ENCODE data around the gene RPTOR. TPM values are rescaled to one million over a fixed set of nuclear protein-coding genes. Genes with fewer than 3 reads are reported as not detected.

Gene RPTOR
- total and polyA plus RNA-seq, 2 experiments from 2014 or later: 6.6 to 16.1 TPM

DNA sequence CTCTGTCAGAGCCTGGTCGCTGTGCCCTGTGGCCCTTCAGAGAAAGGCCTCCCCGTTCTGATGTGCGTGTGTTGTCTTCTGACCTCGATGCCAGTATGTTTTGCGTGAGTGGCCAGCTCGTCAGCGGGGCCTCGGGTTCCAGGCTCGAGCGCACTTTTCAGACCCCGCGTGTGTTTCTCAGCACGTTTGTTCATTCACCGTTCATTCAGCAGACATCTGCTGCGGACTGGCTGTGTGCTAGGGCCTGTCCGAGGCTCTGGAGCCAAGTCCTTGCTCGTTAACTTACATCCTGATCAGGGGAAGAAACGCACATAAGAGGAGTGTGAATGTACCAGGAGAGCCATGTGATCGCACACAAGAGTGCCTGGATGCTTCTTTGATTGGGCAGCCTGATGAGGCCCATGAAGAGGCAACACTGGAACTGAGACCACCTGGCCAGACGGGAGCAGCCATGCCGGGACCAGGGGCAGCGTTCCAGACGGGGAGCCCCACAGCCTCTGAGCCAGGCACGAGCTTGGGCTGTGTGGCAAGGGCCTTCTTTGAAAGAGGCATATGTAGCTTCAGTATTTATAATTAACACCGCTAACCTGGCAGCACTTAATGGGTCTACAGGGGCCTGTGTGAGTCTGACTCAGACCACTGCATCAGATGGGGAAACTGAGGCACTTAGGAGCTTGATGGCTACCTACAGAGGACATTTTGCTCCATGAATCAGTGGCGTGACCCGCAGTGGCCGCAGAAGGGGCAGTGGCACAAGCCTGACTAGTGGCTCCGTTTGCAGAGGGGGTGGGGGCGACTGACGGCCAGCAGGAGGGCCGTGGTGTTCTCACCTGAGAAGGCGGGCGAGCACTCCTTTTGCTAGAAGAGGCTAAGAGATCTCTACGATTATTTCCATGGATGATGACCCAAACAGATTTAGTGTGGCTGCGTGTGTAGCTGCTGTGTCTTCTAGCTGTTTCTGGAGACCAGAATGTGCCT is 259.1 kb downstream of the RPTOR start:
- H3K4me3 ChIP-seq: no peak overlapping the region

DNA sequence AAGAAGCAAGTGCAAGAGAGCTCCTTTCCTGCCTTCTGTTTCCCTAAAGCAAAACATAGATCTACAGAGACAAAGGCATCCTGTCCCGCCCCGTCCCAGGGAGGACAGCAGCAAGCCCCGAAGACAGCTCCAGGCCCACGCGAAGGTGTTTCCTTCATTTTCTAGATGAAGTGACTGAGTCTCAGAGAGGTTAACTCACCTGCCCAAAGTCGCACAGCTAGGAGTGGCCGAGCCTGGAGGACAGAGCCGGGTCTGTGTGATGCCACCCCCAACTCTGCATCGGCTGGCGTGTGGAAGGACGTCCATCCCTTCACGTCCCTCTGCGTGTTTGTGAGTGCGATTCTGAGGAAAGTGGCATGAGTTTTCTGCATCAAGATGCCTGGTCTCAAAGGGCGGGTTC is 259.8 kb downstream of the RPTOR start:
- H3K27ac ChIP-seq: no peak overlapping the region
- no peaks in the 10 kb centered on the region for H3K79me2 ChIP-seq (ENCODE audit: insufficient read depth)
- H3K36me3 ChIP-seq (ENCODE audit: low read depth): peaks cover 10% of the 10 kb centered on the region; the same call in 1 of the 2 replicates
- WGBS, 2 experiments (ENCODE audit: low coverage in 1 of 2, low lambda C conversion rate in 2 of 2, missing lambda C conversion rate in 2 of 2): 90 to 93% methylated on average over 15 of the region's 15 CpGs
- no peaks in the 10 kb centered on the region for H3K9me2 ChIP-seq (ENCODE audit: insufficient read depth)
- H4K20me1 ChIP-seq (ENCODE audit: insufficient read depth): no peaks in the 10 kb centered on the region
- H3F3A ChIP-seq (ENCODE audit: insufficient read depth): no peaks in the 10 kb centered on the region
- no peak for TF ChIP-seq EZH2 (IDR thresholded peaks at IDR 0.05; ENCODE audit: insufficient read depth, poor library complexity, severe bottlenecking)
- no peak for TF ChIP-seq EZH2phosphoT487 (IDR thresholded peaks at IDR 0.05; ENCODE audit: insufficient read depth, low read depth)
- H3K4me2 ChIP-seq (ENCODE audit: unreplicated experiment): no peak overlapping the region
- DNase-seq: no peak
- no peak overlapping the region for H2AFZ ChIP-seq
- H3K27me3 ChIP-seq (replicated peaks; ENCODE audit: insufficient read depth): no peaks in the 10 kb centered on the region
- H3K9ac ChIP-seq: no peak overlapping the region
- no peak overlapping the region for H3K4me3 ChIP-seq
- H3K9me3 ChIP-seq (ENCODE audit: low read depth): no peaks in the 10 kb centered on the region
- in situ Hi-C loops (cut with MboI): no loop called here
- no peaks in the 10 kb centered on the region for H3K4me1 ChIP-seq (ENCODE audit: insufficient read depth)

More for the DNA sequence above, 259.1 kb downstream of the RPTOR start:
- no peak for DNase-seq
- Histone ChIP-seq H3K4me1 (ENCODE audit: insufficient read depth) (no peaks in the 10 kb centered on the region), H3K27ac (no peak overlapping the region), H3K4me2 (ENCODE audit: unreplicated experiment) (no peak overlapping the region), H3K36me3 (ENCODE audit: low read depth) (peaks cover 10% of the 10 kb centered on the region; the same call in 1 of the 2 replicates), H3K27me3 (replicated peaks; ENCODE audit: insufficient read depth) (no peaks in the 10 kb centered on the region), H2AFZ (no peak overlapping the region), H3K9me3 (ENCODE audit: low read depth) (no peaks in the 10 kb centered on the region), H3K79me2 (ENCODE audit: insufficient read depth) (no peaks in the 10 kb centered on the region), H3K9me2 (ENCODE audit: insufficient read depth) (no peaks in the 10 kb centered on the region), H4K20me1 (ENCODE audit: insufficient read depth) (no peaks in the 10 kb centered on the region), H3F3A (ENCODE audit: insufficient read depth) (no peaks in the 10 kb centered on the region), H3K9ac (no peak overlapping the region)
- in situ Hi-C loops (cut with MboI): no loop called here
- 96 to 97% methylated on average over 35 to 36 of the region's 36 CpGs for WGBS, 2 experiments (ENCODE audit: low coverage in 1 of 2, low lambda C conversion rate in 2 of 2, missing lambda C conversion rate in 2 of 2)
- TF ChIP-seq EZH2phosphoT487 (IDR thresholded peaks at IDR 0.05; ENCODE audit: insufficient read depth, low read depth) (no peak), EZH2 (IDR thresholded peaks at IDR 0.05; ENCODE audit: insufficient read depth, poor library complexity, severe bottlenecking) (no peak)

DNA sequence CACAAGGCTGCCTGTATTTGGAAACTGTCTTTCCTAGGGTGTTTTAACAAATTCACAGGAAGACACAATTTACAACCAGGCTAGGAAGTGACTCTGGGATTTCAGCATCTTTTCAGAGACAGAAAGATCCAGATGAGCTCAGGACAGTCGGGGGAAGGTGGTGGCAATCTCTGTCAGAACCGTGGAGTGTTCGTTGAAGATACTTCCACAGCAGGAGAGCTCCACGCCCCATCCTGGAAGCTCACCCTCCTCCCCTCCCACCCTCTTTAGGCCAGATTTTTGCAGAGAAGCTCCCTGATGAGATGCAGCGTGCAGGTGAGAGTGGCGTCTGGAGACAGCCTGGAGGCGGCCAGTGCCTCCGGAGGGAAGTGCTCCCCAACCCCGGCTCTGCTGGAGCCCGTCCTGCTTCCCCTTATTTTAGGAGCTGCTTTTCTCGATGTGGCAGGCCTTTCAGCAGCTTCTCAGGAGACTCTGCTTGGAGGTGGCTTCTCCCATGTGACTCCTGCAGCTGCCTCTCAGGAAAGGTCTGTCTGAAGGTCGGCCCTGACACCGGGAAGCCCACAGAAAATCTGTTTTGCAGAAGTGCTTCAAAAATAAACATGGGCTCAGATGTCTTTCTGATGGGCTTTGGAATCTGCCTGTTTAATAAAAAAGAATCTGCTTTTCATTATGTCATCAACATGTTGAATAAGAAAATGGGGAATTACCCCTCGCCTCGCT is 260.6 kb downstream of the RPTOR start:
- Histone ChIP-seq H3K9ac (no peak overlapping the region), H3K79me2 (ENCODE audit: insufficient read depth) (no peaks in the 10 kb centered on the region), H4K20me1 (ENCODE audit: insufficient read depth) (no peaks in the 10 kb centered on the region), H3K4me3 (no peak overlapping the region), H3K27me3 (replicated peaks; ENCODE audit: insufficient read depth) (no peaks in the 10 kb centered on the region), H3K9me3 (ENCODE audit: low read depth) (no peaks in the 10 kb centered on the region), H3K4me1 (ENCODE audit: insufficient read depth) (no peaks in the 10 kb centered on the region), H3F3A (ENCODE audit: insufficient read depth) (no peaks in the 10 kb centered on the region), H3K27ac (no peak overlapping the region), H2AFZ (no peak overlapping the region), H3K4me2 (ENCODE audit: unreplicated experiment) (no peak overlapping the region), H3K36me3 (ENCODE audit: low read depth) (peaks cover 10% of the 10 kb centered on the region; the same call in 1 of the 2 replicates), H3K9me2 (ENCODE audit: insufficient read depth) (no peaks in the 10 kb centered on the region)
- WGBS, 2 experiments (ENCODE audit: low coverage in 1 of 2, low lambda C conversion rate in 2 of 2, missing lambda C conversion rate in 2 of 2): 80 to 83% methylated on average over 15 of the region's 15 CpGs
- no peak for DNase-seq
- in situ Hi-C loops (cut with MboI): no loop called here
- no peak for TF ChIP-seq EZH2phosphoT487 (IDR thresholded peaks at IDR 0.05; ENCODE audit: insufficient read depth, low read depth)
- no peak for TF ChIP-seq EZH2 (IDR thresholded peaks at IDR 0.05; ENCODE audit: insufficient read depth, poor library complexity, severe bottlenecking)

DNA sequence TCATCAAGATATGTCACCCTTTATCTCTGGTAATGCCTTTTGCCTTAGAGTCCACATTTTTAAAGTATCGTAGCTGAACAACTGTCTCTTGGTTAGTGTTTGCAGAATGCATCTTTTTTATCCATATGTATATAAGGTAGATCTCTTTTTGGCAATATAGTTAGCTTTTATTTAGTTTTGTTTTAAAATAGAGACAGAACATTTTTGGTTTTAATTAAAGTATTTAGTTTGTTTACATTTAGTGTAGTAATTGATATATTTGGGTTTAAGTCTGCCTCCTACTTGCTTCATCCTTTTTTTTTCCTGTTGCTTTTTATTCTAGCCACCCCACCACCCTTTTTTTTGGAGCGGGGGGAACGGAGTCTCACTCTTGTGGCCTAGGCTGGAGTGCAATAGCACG is 262.4 kb downstream of the RPTOR start:
- Histone ChIP-seq H3K4me3 (no peak overlapping the region), H2AFZ (no peak overlapping the region), H3K9ac (no peak overlapping the region), H3K4me1 (ENCODE audit: insufficient read depth) (no peaks in the 10 kb centered on the region), H3K4me2 (ENCODE audit: unreplicated experiment) (no peak overlapping the region), H3F3A (ENCODE audit: insufficient read depth) (no peaks in the 10 kb centered on the region), H4K20me1 (ENCODE audit: insufficient read depth) (no peaks in the 10 kb centered on the region), H3K79me2 (ENCODE audit: insufficient read depth) (no peaks in the 10 kb centered on the region), H3K9me2 (ENCODE audit: insufficient read depth) (no peaks in the 10 kb centered on the region), H3K27ac (no peak overlapping the region), H3K9me3 (ENCODE audit: low read depth) (no peaks in the 10 kb centered on the region), H3K36me3 (ENCODE audit: low read depth) (peaks cover 10% of the 10 kb centered on the region; the same call in 1 of the 2 replicates), H3K27me3 (replicated peaks; ENCODE audit: insufficient read depth) (no peaks in the 10 kb centered on the region)
- TF ChIP-seq EZH2 (IDR thresholded peaks at IDR 0.05; ENCODE audit: insufficient read depth, poor library complexity, severe bottlenecking): no peak
- no peak for TF ChIP-seq EZH2phosphoT487 (IDR thresholded peaks at IDR 0.05; ENCODE audit: insufficient read depth, low read depth)
- 96 to 99% methylated on average over 4 of the region's 4 CpGs for WGBS, 2 experiments (ENCODE audit: low coverage in 1 of 2, low lambda C conversion rate in 2 of 2, missing lambda C conversion rate in 2 of 2)
- in situ Hi-C loops (cut with MboI): no loop called here
- no peak for DNase-seq
